Measurements from ENCODE around the gene PPP1R7. TPM values are rescaled to one million over a fixed set of nuclear protein-coding genes. Genes with fewer than 3 reads are reported as not detected.

The PPP1R7 gene, protein sequence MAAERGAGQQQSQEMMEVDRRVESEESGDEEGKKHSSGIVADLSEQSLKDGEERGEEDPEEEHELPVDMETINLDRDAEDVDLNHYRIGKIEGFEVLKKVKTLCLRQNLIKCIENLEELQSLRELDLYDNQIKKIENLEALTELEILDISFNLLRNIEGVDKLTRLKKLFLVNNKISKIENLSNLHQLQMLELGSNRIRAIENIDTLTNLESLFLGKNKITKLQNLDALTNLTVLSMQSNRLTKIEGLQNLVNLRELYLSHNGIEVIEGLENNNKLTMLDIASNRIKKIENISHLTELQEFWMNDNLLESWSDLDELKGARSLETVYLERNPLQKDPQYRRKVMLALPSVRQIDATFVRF
- 78.1 and 84.2 TPM in 2 replicates for total RNA-seq

DNA sequence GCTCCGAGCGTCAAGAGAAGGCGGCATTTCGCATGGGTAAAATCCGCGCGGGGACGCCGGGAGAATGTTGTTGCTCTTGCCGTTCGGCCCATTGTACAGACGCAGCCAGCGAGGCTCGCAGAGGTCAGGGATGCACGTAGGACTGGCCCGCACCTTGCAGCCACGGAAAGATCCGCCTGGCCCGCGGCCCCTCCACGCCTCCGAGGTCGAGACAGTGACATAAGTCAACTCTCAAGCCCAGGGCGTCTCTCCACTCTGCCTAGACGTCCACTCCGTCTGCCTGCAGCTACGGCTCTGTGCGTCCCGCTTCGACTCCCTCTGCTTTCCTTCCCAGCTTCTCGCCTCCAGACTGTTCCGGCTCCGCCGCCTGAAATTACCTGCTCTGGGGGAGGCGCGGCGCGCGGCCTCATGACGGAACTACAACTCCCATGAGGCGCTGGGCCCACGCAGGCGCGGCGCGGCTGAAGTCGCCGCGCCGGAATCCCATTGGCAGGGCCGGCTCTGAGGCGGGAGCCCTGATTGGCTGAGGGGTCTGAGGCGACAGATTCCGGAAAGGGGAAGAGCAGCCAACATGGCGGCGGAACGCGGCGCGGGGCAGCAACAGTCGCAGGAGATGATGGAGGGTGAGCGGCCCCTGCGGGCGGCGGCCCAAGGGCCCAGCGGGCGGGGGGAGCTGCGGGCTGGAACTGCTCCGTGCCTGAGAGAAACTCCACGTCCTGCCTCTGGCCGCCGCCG, at the start of gene PPP1R7:
TSS of gene PPP1R7 (plus strand) at position 543 of the 735 bp plus-strand sequence. CDS start at position 572, 29 bp downstream.

DNA sequence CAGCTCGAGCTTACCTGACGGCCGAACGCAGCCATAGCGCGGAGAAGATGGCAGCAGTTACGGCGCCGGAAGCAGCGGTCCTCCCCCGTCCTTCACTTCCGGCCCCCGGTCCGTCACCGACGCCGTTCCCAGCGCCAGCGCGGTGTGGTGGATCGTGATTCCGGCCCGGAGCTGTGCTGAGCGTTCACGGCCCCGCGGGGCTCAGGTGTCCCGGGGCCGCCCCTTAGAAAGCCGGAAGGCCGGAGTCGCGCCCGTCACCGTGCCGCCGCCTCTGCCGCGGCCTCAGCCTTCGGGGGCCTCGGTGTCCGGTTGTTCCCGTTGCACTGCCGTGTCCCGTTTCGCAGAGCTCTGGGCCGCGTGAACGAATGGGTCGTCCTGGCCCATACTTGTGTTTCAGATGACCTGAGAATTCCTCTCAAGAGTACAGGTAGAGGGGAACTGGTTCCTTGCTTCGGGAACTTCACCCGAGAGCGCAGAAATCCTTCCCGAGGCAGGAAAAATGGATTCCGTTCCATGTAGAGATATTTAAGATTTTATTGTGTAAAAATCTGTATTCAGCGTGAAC, 47.9 kb upstream of the PPP1R7 start, which contains the start of gene MTERF4:
TSS of gene MTERF4 (minus strand) at position 49 of the 565 bp plus-strand sequence. CDS start at position 35, 14 bp downstream.

DNA sequence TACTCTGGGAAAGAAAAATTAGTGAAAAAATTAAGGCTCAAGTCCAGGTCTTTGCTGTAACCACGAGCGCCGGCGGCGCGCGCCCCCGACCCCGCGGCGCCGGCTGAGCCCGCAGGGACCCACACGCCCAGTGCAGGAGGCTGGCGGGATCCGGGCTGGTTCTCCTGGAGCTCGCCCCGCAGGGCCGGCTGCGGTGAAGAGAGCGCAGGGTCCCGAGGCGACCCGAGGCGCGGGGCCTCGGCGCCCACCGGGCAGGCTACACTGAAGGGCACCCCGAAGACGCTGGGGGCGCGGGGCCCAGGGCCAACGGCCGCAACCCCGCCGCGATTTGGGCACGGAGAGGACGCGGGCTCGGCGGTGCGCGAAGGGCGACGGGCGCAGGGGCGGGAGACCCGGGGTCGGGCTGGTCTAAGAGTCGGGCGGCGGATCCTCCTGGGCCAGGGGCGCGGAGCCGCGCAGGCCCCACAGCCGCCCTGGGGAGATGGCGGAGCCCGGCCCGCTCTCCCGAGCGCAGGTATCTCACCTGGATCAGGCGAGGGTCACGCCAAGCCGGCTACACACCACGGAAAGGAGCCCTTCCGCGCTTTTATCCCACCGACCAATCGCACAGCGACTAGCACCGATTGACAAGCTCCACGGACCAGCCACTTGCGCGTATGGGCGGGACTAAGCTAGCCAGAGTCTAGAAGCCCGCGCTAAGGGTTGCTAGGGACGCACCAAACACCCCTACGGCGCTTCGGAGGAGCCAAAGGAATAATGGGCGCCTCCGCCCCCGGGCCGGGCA, 1.2 kb upstream of the PPP1R7 start, which contains the start of gene PASK:
TSS of gene PASK (minus strand) at position 582 of the 784 bp plus-strand sequence. CDS start 6,440 bp downstream, outside the sequence.

DNA sequence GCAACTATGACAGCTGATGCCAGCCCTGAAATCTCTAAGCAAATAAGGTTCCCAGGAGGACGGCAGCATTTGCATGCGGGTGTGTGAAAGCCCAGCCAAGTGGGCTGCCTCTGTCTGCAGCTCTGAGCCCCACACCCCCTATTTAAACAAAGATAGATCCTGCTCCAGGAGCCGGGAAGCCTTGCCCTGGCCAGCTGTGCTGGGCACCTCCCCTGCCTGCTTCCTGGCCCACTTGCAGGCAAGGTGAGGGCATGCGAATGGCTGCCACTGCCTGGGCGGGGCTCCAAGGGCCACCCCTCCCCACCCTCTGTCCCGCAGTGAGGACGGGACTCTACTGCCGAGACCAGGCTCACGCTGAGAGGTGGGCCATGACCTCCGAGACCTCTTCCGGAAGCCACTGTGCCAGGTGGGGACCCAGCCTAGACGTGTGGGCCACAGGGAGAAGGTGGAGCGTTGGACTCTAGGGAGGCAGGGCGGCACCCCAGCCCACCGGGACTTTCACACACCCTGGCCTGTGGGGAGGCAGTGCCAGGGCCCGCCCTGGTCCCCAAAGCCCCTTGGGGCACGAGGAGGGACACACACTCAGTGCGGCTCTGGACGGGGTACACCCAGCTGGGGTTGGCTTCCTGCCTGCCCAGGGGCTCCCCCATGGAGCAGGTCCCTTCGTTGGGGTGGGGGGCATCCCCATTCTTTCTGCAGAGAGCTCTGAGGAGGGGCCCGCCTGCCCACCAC, 38.3 kb downstream of the PPP1R7 start, which contains the start of gene ANO7:
TSS of gene ANO7 (plus strand) at position 317 of the 732 bp plus-strand sequence. CDS start 1,387 bp downstream, outside the sequence.

Other genes with a start within 250 kb of the PPP1R7 start
- 0.50 and 1.0 TPM in 2 replicates for gene CROCC2, start 244.1 kb upstream of the PPP1R7 start, total RNA-seq
- gene SNED1, start 151.8 kb upstream of the PPP1R7 start, total RNA-seq = 52.9 and 124 TPM in 2 replicates
- 32.1 and 43.5 TPM in 2 replicates for gene MTERF4, start 48.2 kb upstream of the PPP1R7 start, total RNA-seq
- gene PASK, start 995 bp upstream of the PPP1R7 start, total RNA-seq = 0.99 and 3.9 TPM in 2 replicates
- 0.15 and 0.83 TPM in 2 replicates for gene ANO7, start 38.2 kb downstream of the PPP1R7 start, total RNA-seq
- 1,094 and 1,709 TPM in 2 replicates for gene HDLBP, start 165.2 kb downstream of the PPP1R7 start, total RNA-seq
- gene SEPTIN2, start 165.5 kb downstream of the PPP1R7 start, total RNA-seq = 435 and 523 TPM in 2 replicates
- gene FARP2, start 205.8 kb downstream of the PPP1R7 start, total RNA-seq = 39.0 and 46.6 TPM in 2 replicates

All from smooth muscle cell of trachea (primary cell).